Keratinocyte (primary cell): ENCODE data around the gene CCR6.

Experiments
- EZH2 ChIP-seq: IDR thresholded peaks from one replicate; pipeline ENCODE4 v1.6.1; 2012; ENCODE audit warnings: inconsistent platforms, mild to moderate bottlenecking, low read length, moderate library complexity
- TF ChIP-seq, protein P1 (sequence below), 3 experiments: IDR thresholded peaks in 1 of 3; conservative IDR thresholded peaks in 1 of 3; optimal IDR thresholded peaks in 1 of 3; 2 replicates in 2 of 3; 3 replicates in 1 of 3; pipeline versions ENCODE3 to v1.5.1; 2011; ENCODE audit warnings: low read length in 3 of 3, mild to moderate bottlenecking in 3 of 3, moderate library complexity in 2 of 3, control low read depth in 1 of 3, inconsistent platforms in 1 of 3; ENCODE audit not compliant: insufficient read depth in 2 of 3; ENCODE audit errors: extremely low read depth in 1 of 3

DNA sequence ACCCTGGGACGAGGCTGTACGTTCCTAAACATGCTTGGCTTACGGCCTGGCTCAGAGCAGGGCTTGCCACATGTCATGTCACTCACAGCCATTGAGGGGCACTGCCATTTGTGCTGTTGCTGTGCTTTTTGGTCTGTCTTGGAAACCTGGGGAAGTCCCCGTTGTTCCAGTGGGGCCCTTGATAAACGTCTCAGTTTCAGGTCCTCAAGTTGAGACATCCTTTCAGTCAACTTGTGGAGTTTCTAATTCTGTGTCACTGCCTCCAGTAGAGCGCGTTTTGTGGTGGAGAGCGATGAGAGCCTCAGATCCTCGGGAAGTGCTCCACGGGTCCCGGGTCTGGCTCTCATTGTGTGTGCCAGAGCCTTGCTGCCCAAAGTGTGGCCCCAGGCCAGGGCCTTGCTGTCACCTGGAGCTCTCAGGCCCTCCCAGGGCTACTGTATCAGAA is 43.0 kb upstream of the CCR6 start:
- TF ChIP-seq, protein P1, sequence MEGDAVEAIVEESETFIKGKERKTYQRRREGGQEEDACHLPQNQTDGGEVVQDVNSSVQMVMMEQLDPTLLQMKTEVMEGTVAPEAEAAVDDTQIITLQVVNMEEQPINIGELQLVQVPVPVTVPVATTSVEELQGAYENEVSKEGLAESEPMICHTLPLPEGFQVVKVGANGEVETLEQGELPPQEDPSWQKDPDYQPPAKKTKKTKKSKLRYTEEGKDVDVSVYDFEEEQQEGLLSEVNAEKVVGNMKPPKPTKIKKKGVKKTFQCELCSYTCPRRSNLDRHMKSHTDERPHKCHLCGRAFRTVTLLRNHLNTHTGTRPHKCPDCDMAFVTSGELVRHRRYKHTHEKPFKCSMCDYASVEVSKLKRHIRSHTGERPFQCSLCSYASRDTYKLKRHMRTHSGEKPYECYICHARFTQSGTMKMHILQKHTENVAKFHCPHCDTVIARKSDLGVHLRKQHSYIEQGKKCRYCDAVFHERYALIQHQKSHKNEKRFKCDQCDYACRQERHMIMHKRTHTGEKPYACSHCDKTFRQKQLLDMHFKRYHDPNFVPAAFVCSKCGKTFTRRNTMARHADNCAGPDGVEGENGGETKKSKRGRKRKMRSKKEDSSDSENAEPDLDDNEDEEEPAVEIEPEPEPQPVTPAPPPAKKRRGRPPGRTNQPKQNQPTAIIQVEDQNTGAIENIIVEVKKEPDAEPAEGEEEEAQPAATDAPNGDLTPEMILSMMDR (optimal IDR thresholded peaks at IDR 0.05 in 1 of 3, IDR thresholded peaks at IDR 0.05 in 1 of 3, conservative IDR thresholded peaks at IDR 0.05 in 1 of 3; ENCODE audit: extremely low read depth in 1 of 3, insufficient read depth in 2 of 3, low read length in 3 of 3), result no peak
- no peak for TF ChIP-seq EZH2
